ENCODE measurements around the gene PRKG1.

- TF ChIP-seq, protein P1, sequence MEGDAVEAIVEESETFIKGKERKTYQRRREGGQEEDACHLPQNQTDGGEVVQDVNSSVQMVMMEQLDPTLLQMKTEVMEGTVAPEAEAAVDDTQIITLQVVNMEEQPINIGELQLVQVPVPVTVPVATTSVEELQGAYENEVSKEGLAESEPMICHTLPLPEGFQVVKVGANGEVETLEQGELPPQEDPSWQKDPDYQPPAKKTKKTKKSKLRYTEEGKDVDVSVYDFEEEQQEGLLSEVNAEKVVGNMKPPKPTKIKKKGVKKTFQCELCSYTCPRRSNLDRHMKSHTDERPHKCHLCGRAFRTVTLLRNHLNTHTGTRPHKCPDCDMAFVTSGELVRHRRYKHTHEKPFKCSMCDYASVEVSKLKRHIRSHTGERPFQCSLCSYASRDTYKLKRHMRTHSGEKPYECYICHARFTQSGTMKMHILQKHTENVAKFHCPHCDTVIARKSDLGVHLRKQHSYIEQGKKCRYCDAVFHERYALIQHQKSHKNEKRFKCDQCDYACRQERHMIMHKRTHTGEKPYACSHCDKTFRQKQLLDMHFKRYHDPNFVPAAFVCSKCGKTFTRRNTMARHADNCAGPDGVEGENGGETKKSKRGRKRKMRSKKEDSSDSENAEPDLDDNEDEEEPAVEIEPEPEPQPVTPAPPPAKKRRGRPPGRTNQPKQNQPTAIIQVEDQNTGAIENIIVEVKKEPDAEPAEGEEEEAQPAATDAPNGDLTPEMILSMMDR (IDR thresholded peaks at IDR 0.05; ENCODE audit: insufficient read depth, low read length), result no peak
- no peak for TF ChIP-seq POLR2AphosphoS5 (IDR thresholded peaks at IDR 0.05; ENCODE audit: low read depth)
- TF ChIP-seq, protein P2, sequence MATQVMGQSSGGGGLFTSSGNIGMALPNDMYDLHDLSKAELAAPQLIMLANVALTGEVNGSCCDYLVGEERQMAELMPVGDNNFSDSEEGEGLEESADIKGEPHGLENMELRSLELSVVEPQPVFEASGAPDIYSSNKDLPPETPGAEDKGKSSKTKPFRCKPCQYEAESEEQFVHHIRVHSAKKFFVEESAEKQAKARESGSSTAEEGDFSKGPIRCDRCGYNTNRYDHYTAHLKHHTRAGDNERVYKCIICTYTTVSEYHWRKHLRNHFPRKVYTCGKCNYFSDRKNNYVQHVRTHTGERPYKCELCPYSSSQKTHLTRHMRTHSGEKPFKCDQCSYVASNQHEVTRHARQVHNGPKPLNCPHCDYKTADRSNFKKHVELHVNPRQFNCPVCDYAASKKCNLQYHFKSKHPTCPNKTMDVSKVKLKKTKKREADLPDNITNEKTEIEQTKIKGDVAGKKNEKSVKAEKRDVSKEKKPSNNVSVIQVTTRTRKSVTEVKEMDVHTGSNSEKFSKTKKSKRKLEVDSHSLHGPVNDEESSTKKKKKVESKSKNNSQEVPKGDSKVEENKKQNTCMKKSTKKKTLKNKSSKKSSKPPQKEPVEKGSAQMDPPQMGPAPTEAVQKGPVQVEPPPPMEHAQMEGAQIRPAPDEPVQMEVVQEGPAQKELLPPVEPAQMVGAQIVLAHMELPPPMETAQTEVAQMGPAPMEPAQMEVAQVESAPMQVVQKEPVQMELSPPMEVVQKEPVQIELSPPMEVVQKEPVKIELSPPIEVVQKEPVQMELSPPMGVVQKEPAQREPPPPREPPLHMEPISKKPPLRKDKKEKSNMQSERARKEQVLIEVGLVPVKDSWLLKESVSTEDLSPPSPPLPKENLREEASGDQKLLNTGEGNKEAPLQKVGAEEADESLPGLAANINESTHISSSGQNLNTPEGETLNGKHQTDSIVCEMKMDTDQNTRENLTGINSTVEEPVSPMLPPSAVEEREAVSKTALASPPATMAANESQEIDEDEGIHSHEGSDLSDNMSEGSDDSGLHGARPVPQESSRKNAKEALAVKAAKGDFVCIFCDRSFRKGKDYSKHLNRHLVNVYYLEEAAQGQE (IDR thresholded peaks at IDR 0.05; ENCODE audit: insufficient replicate concordance, low read depth), result no peak
- TF ChIP-seq GABPA (IDR thresholded peaks at IDR 0.05; ENCODE audit: low read depth), result no peak
- TF ChIP-seq SPI1 (IDR thresholded peaks at IDR 0.05; ENCODE audit: borderline replicate concordance, low read depth), result no peak
Observed at GRCh38 chr10:51079331-51079730, 5.0 kb downstream of the PRKG1 start.

Measured in HL-60 (cell line).